ENCODE measurements around the gene KRT5.

The KRT5 gene
- 0 to 0.58 (median 0.09) reads per million in 3 donors for total RNA-seq

GRCh38 chr12:52519826-52520662, at the start of gene KRT5:
Gene KRT5 (minus strand): TSS chr12:52520394. CDS start chr12:52520296, 98 bp downstream.
- no peaks in the 10 kb centered on the region for H3K4me1 ChIP-seq (ENCODE audit: control insufficient read depth, insufficient read depth, low read length, poor library complexity, severe bottlenecking)
- no peaks in the 10 kb centered on the region for H3K9me3 ChIP-seq (ENCODE audit: control insufficient read depth, low read length)
- H3K4me3 ChIP-seq (ENCODE audit: insufficient read depth, low read depth, low read length, poor library complexity, severe bottlenecking): no peak within 1 kb of the TSS
- H3K27me3 ChIP-seq (replicated peaks; ENCODE audit: control insufficient read depth, insufficient read depth, low read length, poor library complexity, severe bottlenecking): no peaks in the 10 kb centered on the region
- DNase-seq: no peak
- H3K36me3 ChIP-seq (ENCODE audit: control insufficient read depth, insufficient read depth, low read length): no peaks in the 10 kb centered on the region
- H3K27ac ChIP-seq (ENCODE audit: insufficient read depth, low read length, poor library complexity, severe bottlenecking): no peak within 1 kb of the TSS

DNA sequence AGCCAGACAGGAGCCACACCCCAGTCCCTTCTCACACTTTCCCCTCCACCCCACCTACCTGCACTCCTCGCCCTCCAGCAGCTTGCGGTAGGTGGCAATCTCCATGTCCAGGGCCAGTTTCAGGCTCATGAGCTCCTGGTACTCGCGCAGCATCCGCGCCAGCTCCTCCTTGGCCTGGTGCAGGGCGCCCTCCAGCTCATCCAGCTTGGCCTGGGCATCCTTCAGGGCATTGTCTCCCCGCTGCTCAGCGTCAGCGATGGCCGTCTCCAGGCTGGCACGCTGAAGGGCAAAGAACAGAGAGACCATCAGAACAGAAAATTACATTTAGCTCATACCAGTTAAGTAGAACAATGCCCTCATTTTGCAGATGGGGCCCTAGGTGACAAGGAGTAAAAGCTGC, 47.9 kb upstream of the KRT5 start:
- no peak overlapping the region for H3K4me3 ChIP-seq (ENCODE audit: insufficient read depth, low read depth, low read length, poor library complexity, severe bottlenecking)
- H3K36me3 ChIP-seq (ENCODE audit: control insufficient read depth, insufficient read depth, low read length): no peaks in the 10 kb centered on the region
- no peaks in the 10 kb centered on the region for H3K27me3 ChIP-seq (replicated peaks; ENCODE audit: control insufficient read depth, insufficient read depth, low read length, poor library complexity, severe bottlenecking)
- H3K4me1 ChIP-seq (ENCODE audit: control insufficient read depth, insufficient read depth, low read length, poor library complexity, severe bottlenecking): no peaks in the 10 kb centered on the region
- no peak overlapping the region for H3K27ac ChIP-seq (ENCODE audit: insufficient read depth, low read length, poor library complexity, severe bottlenecking)
- DNase-seq: no peak
- no peaks in the 10 kb centered on the region for H3K9me3 ChIP-seq (ENCODE audit: control insufficient read depth, low read length)

DNA sequence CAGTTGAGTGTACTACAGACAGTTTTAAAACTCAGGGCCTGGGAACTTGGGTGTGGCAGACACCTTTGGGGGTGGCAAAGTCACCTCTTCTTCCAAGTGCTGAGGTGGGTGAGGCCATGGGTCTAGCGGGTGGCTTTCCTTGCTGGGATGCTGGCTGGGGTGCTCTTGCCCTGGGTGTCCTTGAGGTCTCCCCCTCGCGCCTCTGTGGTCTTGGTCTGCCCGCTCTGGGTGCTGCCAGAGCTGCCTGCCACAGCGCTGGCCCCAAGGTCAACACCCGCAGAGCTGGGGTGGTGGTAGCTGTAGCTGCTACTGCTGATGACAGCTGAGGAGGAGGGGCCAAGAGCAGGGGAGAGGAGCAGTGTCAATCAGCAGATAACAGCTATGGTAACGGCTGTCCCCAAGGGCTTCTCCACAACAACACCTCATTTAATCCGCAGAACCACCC, 46.7 kb upstream of the KRT5 start:
- H3K27me3 ChIP-seq (replicated peaks; ENCODE audit: control insufficient read depth, insufficient read depth, low read length, poor library complexity, severe bottlenecking): no peaks in the 10 kb centered on the region
- H3K4me1 ChIP-seq (ENCODE audit: control insufficient read depth, insufficient read depth, low read length, poor library complexity, severe bottlenecking): no peaks in the 10 kb centered on the region
- H3K36me3 ChIP-seq (ENCODE audit: control insufficient read depth, insufficient read depth, low read length): no peaks in the 10 kb centered on the region
- no peaks in the 10 kb centered on the region for H3K9me3 ChIP-seq (ENCODE audit: control insufficient read depth, low read length)
- no peak overlapping the region for H3K27ac ChIP-seq (ENCODE audit: insufficient read depth, low read length, poor library complexity, severe bottlenecking)
- H3K4me3 ChIP-seq (ENCODE audit: insufficient read depth, low read depth, low read length, poor library complexity, severe bottlenecking): no peak overlapping the region
- no peak for DNase-seq

DNA sequence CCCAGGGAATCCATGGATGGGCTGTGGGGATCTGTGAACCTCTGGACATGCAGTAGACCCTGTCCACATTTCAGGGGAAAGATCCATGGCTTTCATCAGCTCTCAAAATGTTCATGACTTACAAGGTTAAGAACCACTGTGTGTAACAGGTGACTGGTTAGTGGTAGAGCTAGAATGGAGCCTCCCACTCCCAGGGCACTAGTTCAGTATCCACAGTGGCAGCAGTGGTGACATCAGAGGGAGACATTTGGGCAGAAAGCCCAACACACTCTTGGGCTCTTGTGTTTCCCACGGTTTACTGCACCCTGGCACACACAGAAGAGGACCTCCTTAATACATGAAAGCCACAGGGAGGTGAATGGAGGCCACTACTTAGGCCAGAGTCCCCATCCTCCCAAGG, 44.4 kb upstream of the KRT5 start:
- Histone ChIP-seq H3K36me3 (ENCODE audit: control insufficient read depth, insufficient read depth, low read length) (no peaks in the 10 kb centered on the region), H3K4me1 (ENCODE audit: control insufficient read depth, insufficient read depth, low read length, poor library complexity, severe bottlenecking) (no peaks in the 10 kb centered on the region), H3K27ac (ENCODE audit: insufficient read depth, low read length, poor library complexity, severe bottlenecking) (no peak overlapping the region), H3K27me3 (replicated peaks; ENCODE audit: control insufficient read depth, insufficient read depth, low read length, poor library complexity, severe bottlenecking) (no peaks in the 10 kb centered on the region), H3K4me3 (ENCODE audit: insufficient read depth, low read depth, low read length, poor library complexity, severe bottlenecking) (no peak overlapping the region), H3K9me3 (ENCODE audit: control insufficient read depth, low read length) (no peaks in the 10 kb centered on the region)
- no peak for DNase-seq

- no peak overlapping the region for H3K27ac ChIP-seq (ENCODE audit: insufficient read depth, low read length, poor library complexity, severe bottlenecking)
- no peaks in the 10 kb centered on the region for H3K36me3 ChIP-seq (ENCODE audit: control insufficient read depth, insufficient read depth, low read length)
- H3K4me1 ChIP-seq (ENCODE audit: control insufficient read depth, insufficient read depth, low read length, poor library complexity, severe bottlenecking): no peaks in the 10 kb centered on the region
- H3K9me3 ChIP-seq (ENCODE audit: control insufficient read depth, low read length): no peaks in the 10 kb centered on the region
- no peak for DNase-seq
- no peaks in the 10 kb centered on the region for H3K27me3 ChIP-seq (replicated peaks; ENCODE audit: control insufficient read depth, insufficient read depth, low read length, poor library complexity, severe bottlenecking)
- no peak overlapping the region for H3K4me3 ChIP-seq (ENCODE audit: insufficient read depth, low read depth, low read length, poor library complexity, severe bottlenecking)
These were observed 41.8 kb upstream of the KRT5 start for GRCh38 chr12:52561880-52562449.

- no peak for DNase-seq
- Histone ChIP-seq H3K27ac (ENCODE audit: insufficient read depth, low read length, poor library complexity, severe bottlenecking) (no peak overlapping the region), H3K27me3 (replicated peaks; ENCODE audit: control insufficient read depth, insufficient read depth, low read length, poor library complexity, severe bottlenecking) (no peaks in the 10 kb centered on the region)
These were observed 39.8 kb upstream of the KRT5 start for GRCh38 chr12:52559979-52560378.

DNA sequence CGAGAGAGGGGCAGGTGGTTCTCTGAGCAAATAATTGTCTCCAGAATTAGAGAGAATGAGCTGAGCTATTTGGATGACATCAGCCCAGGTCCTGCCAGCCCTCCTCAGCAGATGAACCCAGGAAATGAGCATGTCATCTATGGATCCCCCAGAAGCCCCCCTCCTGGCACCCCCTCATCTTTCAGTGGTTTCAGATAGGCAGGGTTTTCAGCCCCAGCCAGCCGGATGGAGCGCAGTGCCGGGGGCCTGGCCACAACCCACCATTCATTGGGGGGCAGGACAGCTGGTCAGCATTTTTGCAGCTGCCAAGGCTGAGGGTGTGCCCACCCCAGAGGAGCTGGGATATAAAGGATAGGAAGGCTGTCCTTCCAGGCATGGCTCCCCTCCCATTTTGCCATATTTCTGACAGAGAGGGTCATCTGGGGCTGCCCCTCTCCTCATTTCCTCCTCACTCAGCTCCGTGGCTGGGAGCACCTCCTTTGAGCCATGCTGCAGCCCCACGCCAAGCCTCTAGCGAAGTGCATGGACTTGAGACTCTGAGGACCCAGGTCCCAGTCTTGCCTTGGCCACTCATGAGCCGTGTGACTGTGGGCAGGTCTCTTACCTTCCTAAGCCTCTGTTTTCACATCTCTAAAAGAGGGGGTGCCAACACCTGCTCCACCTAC, 38.7 kb upstream of the KRT5 start:
- Histone ChIP-seq H3K4me3 (ENCODE audit: insufficient read depth, low read depth, low read length, poor library complexity, severe bottlenecking) (no peak overlapping the region), H3K4me1 (ENCODE audit: control insufficient read depth, insufficient read depth, low read length, poor library complexity, severe bottlenecking) (no peaks in the 10 kb centered on the region), H3K27ac (ENCODE audit: insufficient read depth, low read length, poor library complexity, severe bottlenecking) (no peak overlapping the region), H3K9me3 (ENCODE audit: control insufficient read depth, low read length) (no peaks in the 10 kb centered on the region), H3K36me3 (ENCODE audit: control insufficient read depth, insufficient read depth, low read length) (no peaks in the 10 kb centered on the region), H3K27me3 (replicated peaks; ENCODE audit: control insufficient read depth, insufficient read depth, low read length, poor library complexity, severe bottlenecking) (no peaks in the 10 kb centered on the region)
- DNase-seq: no peak

More at GRCh38 chr12:52559979-52560378, 39.8 kb upstream of the KRT5 start:
- no peak overlapping the region for H3K4me3 ChIP-seq (ENCODE audit: insufficient read depth, low read depth, low read length, poor library complexity, severe bottlenecking)
- no peaks in the 10 kb centered on the region for H3K4me1 ChIP-seq (ENCODE audit: control insufficient read depth, insufficient read depth, low read length, poor library complexity, severe bottlenecking)
- no peaks in the 10 kb centered on the region for H3K9me3 ChIP-seq (ENCODE audit: control insufficient read depth, low read length)
- H3K36me3 ChIP-seq (ENCODE audit: control insufficient read depth, insufficient read depth, low read length): no peaks in the 10 kb centered on the region

GRCh38 chr12:52557476-52557875, 37.3 kb upstream of the KRT5 start:
- Histone ChIP-seq H3K9me3 (ENCODE audit: control insufficient read depth, low read length) (no peaks in the 10 kb centered on the region), H3K4me3 (ENCODE audit: insufficient read depth, low read depth, low read length, poor library complexity, severe bottlenecking) (no peak overlapping the region), H3K4me1 (ENCODE audit: control insufficient read depth, insufficient read depth, low read length, poor library complexity, severe bottlenecking) (no peaks in the 10 kb centered on the region), H3K27me3 (replicated peaks; ENCODE audit: control insufficient read depth, insufficient read depth, low read length, poor library complexity, severe bottlenecking) (no peaks in the 10 kb centered on the region), H3K36me3 (ENCODE audit: control insufficient read depth, insufficient read depth, low read length) (no peaks in the 10 kb centered on the region), H3K27ac (ENCODE audit: insufficient read depth, low read length, poor library complexity, severe bottlenecking) (no peak overlapping the region)
- DNase-seq: no peak

- DNase-seq: no peak
- Histone ChIP-seq H3K27ac (ENCODE audit: insufficient read depth, low read length, poor library complexity, severe bottlenecking) (no peak overlapping the region), H3K9me3 (ENCODE audit: control insufficient read depth, low read length) (no peaks in the 10 kb centered on the region), H3K4me3 (ENCODE audit: insufficient read depth, low read depth, low read length, poor library complexity, severe bottlenecking) (no peak overlapping the region), H3K4me1 (ENCODE audit: control insufficient read depth, insufficient read depth, low read length, poor library complexity, severe bottlenecking) (no peaks in the 10 kb centered on the region), H3K27me3 (replicated peaks; ENCODE audit: control insufficient read depth, insufficient read depth, low read length, poor library complexity, severe bottlenecking) (no peaks in the 10 kb centered on the region), H3K36me3 (ENCODE audit: control insufficient read depth, insufficient read depth, low read length) (no peaks in the 10 kb centered on the region)
These were observed 35.4 kb upstream of the KRT5 start for GRCh38 chr12:52555577-52555976.

- no peak within 1 kb of the TSS for H3K4me3 ChIP-seq (ENCODE audit: insufficient read depth, low read depth, low read length, poor library complexity, severe bottlenecking)
- H3K27me3 ChIP-seq (replicated peaks; ENCODE audit: control insufficient read depth, insufficient read depth, low read length, poor library complexity, severe bottlenecking): no peaks in the 10 kb centered on the region
- H3K4me1 ChIP-seq (ENCODE audit: control insufficient read depth, insufficient read depth, low read length, poor library complexity, severe bottlenecking): no peaks in the 10 kb centered on the region
- no peaks in the 10 kb centered on the region for H3K9me3 ChIP-seq (ENCODE audit: control insufficient read depth, low read length)
- no peaks in the 10 kb centered on the region for H3K36me3 ChIP-seq (ENCODE audit: control insufficient read depth, insufficient read depth, low read length)
- H3K27ac ChIP-seq (ENCODE audit: insufficient read depth, low read length, poor library complexity, severe bottlenecking): no peak within 1 kb of the TSS
- DNase-seq: no peak
These were observed 32.5 kb upstream of the KRT5 start, which contains the start of gene KRT71 for GRCh38 chr12:52552681-52553195. Gene KRT71 (minus strand): TSS chr12:52553145. CDS start chr12:52553077, 68 bp downstream.

All from effector memory CD4-positive, alpha-beta T cell (primary cell).